ENCODE measurements around the gene ARSI. TPM values are rescaled to one million over a fixed set of nuclear protein-coding genes. Genes with fewer than 3 reads are reported as not detected.
A peak's percentile ranks its signal among the peaks of the same experiment; 100 is the strongest.

Gene ARSI
- total RNA-seq, 4 donors from 2014 or later, result 1.6 to 4.5 (median 2.6) TPM

DNA sequence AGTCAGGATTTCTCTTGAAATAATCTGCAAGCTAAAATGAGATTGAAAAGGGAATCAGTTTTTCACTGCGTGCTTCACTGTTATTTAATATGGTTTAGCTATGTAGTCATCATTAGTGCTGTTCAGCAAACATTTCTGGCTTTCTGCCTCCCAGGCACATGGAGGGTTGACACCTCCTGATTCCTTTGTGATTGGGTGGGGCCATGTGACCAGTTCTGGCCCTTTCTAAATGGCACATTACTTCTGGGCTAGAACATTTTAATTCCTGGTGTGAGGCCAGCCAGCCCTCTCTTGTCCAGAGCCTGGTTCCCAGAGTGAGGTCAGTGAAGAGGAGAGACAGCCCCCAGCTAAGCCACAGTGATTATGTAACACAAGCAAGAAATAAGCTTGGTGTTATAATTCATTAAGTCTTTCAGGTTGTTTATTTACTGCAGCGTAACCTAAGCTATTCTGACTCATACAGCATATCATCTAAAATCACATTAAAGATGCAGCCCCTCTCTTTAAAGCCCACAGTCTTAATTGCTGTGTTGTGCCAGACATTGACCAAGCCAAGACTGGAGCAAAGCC, 17.4 kb upstream of the ARSI start:
- intact Hi-C loops (cut with DNase I; ENCODE audit: low total_unique reads), result no loop called here
- TF ChIP-seq, protein P1, sequence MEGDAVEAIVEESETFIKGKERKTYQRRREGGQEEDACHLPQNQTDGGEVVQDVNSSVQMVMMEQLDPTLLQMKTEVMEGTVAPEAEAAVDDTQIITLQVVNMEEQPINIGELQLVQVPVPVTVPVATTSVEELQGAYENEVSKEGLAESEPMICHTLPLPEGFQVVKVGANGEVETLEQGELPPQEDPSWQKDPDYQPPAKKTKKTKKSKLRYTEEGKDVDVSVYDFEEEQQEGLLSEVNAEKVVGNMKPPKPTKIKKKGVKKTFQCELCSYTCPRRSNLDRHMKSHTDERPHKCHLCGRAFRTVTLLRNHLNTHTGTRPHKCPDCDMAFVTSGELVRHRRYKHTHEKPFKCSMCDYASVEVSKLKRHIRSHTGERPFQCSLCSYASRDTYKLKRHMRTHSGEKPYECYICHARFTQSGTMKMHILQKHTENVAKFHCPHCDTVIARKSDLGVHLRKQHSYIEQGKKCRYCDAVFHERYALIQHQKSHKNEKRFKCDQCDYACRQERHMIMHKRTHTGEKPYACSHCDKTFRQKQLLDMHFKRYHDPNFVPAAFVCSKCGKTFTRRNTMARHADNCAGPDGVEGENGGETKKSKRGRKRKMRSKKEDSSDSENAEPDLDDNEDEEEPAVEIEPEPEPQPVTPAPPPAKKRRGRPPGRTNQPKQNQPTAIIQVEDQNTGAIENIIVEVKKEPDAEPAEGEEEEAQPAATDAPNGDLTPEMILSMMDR (IDR thresholded peaks at IDR 0.05), result no peak
- TF ChIP-seq POLR2A (IDR thresholded peaks at IDR 0.05), result no peak
- WGBS, 2 donors, result 21 to 37% methylated on average over 2 of the region's 2 CpGs
- peak; percentile 88 to 93 for DNase-seq (ENCODE audit: low spot score in 2 of 2)
- no peak overlapping the region for H3K4me3 ChIP-seq (ENCODE audit: low read depth, poor library complexity, severe bottlenecking)

DNA sequence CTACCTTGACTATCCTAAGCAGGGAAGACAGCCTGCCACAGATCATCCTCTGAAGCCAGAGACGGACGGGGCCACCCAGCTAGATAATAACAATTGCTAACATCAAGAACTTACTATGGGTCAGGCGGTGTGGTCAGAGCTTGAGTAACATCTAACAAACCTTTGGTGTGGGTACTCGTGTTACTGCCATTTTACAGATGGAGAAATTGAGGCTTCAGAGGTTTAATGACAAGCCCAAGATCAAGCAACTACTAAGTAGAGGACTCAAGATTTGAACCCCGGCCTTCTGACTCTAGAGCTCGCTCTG, 16.7 kb upstream of the ARSI start:
- intact Hi-C loops (cut with DNase I; ENCODE audit: low total_unique reads), result no loop called here
- 91 to 94% methylated on average over 6 of the region's 6 CpGs for WGBS, 2 donors
- no peak for DNase-seq (ENCODE audit: low spot score in 2 of 2)
- TF ChIP-seq, protein P1 (IDR thresholded peaks at IDR 0.05), result no peak
- TF ChIP-seq POLR2A (IDR thresholded peaks at IDR 0.05), result no peak
- H3K4me3 ChIP-seq (ENCODE audit: low read depth, poor library complexity, severe bottlenecking), result no peak overlapping the region

DNA sequence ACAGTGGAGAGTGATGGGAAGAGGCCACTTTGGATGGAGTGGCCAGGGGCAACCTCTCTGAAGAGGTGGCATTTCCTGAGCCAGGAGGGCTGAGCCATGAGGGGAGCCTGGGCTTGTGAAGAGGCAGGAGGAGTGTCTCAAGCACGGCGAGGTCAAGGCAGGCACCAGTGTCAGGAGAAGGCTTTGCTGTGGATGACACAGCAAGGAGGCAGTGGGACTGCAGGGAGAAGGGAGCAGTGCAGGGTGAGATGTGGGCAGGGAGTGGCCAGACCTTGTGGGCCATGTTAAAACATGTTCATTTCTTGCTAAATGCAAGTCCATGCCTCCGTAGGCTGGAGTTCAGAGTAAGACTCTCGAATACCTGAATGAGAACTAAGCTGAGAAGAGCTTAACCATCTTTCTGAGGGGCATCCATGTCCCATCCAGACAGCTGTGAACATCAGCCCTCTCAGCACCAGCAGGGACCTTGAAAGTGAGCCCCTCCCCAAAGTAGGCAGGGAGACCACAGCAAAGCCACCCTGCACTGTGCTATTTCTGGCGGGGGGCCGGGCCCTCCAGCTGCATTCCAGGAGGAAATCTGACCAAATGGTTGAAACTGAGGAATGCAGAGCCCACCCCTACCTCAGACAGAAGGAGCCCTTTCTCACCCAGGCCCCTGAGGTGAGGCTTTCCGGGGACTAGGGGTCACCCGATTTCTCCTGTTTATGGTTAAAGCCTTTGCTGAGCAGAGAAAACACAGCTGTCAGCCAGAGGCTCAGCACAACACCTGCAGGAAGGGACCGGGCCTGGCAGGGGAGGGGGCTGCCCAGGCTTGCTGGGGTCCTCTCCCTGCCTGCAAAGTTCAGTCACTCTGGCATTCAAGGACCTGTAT, 16.1 kb upstream of the ARSI start:
- intact Hi-C loops (cut with DNase I; ENCODE audit: low total_unique reads), result no loop called here
- TF ChIP-seq, protein P1 (IDR thresholded peaks at IDR 0.05), result no peak
- TF ChIP-seq POLR2A (IDR thresholded peaks at IDR 0.05), result no peak
- no peak overlapping the region for H3K4me3 ChIP-seq (ENCODE audit: low read depth, poor library complexity, severe bottlenecking)
- no peak for DNase-seq (ENCODE audit: low spot score in 2 of 2)
- 67 to 68% methylated on average over 9 of the region's 9 CpGs for WGBS, 2 donors

DNA sequence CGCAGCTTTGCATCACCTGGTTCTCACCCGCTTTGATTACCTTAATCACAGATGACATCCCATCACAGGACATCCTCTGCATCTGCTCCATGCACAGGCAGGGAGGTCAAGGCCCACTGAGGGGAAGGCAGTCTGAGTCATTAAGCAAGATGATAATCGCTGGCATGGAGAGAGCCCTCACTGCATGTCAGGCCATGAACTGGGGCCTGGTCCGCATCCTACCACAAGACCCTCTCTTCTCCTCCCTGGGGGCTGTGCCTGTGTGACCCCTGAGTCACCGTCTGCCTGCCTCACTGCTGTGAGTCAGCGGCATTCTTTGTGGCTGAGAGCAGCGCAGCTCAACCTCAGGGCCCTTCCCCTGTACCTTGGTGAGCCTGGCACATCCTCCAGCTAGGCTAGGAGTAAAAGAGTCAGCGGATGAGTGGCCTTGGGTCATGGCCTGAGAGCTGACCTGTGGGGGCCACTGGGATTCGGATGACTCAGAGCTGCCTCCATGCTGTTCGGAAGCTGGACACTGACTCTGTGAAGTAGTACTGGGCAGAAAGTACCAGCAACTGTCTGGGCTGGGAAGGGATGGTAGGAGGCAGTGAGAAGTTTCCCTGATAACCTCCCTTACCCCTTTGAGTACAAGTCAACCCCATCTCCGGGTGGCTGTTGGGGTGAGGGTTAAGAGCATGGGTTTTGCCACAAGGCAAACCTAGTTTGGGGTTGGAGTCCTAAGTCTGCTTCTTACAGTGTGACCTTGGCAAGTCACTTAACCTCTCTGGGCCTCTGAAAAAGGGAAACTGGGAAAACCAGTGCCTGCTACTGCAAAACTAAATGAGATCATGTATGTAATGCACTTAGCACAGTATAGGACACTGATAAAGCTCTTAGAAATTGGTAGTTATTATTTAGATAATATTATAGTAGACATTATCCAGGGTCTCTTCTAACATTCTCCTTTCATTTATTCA, 14.6 kb upstream of the ARSI start:
- no peak for TF ChIP-seq POLR2A (IDR thresholded peaks at IDR 0.05)
- TF ChIP-seq, protein P1 (IDR thresholded peaks at IDR 0.05), result no peak
- 81 to 85% methylated on average over 11 of the region's 11 CpGs for WGBS, 2 donors
- H3K4me3 ChIP-seq (ENCODE audit: low read depth, poor library complexity, severe bottlenecking), result no peak overlapping the region
- DNase-seq (ENCODE audit: low spot score in 2 of 2), result no peak
- intact Hi-C loops (cut with DNase I; ENCODE audit: low total_unique reads), result no loop called here

DNA sequence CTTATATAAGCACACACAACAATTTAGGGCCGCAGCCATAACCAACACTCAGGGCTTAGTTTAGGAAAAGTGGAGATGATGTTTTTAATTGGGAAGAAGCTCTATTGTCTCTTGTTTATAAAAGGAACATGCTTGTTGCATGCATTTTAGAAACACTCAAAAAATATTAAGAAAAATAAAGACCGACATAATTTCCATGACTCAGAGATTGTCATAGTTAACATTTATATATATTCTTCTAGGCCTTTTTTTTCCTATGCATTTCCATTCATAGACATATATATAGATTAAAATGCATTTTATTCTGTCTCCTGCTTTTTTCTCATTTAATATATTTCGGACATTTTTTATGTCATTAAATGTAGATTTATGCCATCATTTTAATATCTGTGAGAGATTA, 13.6 kb upstream of the ARSI start:
- WGBS, 2 donors, result 87 to 96% methylated on average over 3 of the region's 3 CpGs
- intact Hi-C loops (cut with DNase I; ENCODE audit: low total_unique reads), result no loop called here
- TF ChIP-seq, protein P1 (IDR thresholded peaks at IDR 0.05), result no peak
- no peak for TF ChIP-seq POLR2A (IDR thresholded peaks at IDR 0.05)
- H3K4me3 ChIP-seq (ENCODE audit: low read depth, poor library complexity, severe bottlenecking), result no peak overlapping the region
- no peak for DNase-seq (ENCODE audit: low spot score in 2 of 2)

All from lower leg skin (tissue), 4 donors.